Suppressor macrophage (primary cell): ENCODE measurements around the gene SV2C.
A peak's percentile ranks its signal among the peaks of the same experiment; 100 is the strongest.
"Not testable (repeated sequence)": the region's sequence is repeated elsewhere in the genome, so short reads cannot be mapped to it uniquely, and the experiment has no call there.

Source experiments
- DNase-seq, 4 experiments: peaks; one replicate each; pipeline ENCODE4 v3.0.0-alpha.2; 2020 to 2022

Gene SV2C

GRCh38 chr5:76305269-76305668, 222.1 kb downstream of the SV2C start:
- DNase-seq = peak; percentile 40 to 87 (median 66)

GRCh38 chr5:76305775-76306174, 222.6 kb downstream of the SV2C start:
- peak in 1 of 4 experiments; percentile 12 for DNase-seq

DNA sequence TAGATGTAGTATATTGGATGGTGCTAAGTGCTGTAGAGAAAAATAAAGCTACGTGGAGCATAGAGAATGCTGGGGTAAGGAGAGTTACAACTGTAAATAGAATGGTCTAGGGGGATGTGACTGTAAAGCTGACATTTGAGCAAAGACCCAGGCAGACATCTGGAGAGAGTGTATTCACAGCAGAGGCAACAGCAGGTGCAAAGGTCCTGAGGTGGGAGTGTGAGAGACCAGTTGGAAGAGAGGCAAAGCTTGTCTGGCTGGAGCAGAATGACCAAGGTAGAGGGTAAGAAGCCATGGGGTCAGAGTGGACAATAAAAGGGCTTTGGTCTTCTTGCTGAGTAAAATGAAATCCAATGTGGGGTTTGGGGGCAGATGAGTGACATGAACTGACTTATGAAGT, 227.0 kb downstream of the SV2C start:
- DNase-seq = no peak

DNA sequence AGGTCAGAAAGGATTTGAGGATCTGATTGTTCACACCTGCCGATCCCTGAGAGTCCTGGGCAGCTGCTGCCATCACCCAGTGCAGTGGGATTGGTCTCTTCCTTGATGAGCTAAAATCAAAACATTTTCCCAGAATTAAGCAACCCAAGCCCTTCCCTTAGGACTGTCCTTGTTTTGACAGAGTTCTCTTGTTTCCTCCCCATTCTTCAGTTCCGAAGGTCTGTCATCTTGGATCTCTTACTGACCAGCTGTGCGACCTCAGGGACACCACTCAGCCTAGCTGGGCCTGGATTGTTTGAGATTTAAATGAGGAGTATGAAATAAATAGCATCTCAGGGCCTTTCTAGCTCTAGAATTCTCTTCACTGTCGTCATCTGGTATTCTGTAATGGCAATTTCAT, 229.6 kb downstream of the SV2C start:
- DNase-seq = no peak

- DNase-seq = no peak
Observed at GRCh38 chr5:76314643-76315042, 231.5 kb downstream of the SV2C start.

- no peak for DNase-seq
Observed at GRCh38 chr5:76319673-76320072, 236.5 kb downstream of the SV2C start.

DNA sequence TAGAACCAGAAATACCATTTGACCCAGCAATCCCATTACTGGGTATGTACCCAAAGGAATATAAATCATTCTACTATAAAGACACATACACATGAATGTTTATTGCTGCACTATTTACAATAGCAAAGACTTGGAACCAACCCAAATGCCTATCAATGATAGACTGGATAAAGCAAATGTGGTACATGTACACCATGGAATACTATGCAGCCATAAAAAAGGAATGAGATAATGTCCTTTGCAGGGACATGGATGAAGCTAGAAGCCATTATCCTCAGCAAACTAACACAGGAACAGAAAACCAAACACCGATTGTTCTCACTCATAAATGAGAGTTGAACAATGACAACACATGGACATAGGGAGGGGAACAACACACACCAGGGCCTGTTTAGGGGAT, 240.3 kb downstream of the SV2C start:
- not testable (repeated sequence) for DNase-seq

DNA sequence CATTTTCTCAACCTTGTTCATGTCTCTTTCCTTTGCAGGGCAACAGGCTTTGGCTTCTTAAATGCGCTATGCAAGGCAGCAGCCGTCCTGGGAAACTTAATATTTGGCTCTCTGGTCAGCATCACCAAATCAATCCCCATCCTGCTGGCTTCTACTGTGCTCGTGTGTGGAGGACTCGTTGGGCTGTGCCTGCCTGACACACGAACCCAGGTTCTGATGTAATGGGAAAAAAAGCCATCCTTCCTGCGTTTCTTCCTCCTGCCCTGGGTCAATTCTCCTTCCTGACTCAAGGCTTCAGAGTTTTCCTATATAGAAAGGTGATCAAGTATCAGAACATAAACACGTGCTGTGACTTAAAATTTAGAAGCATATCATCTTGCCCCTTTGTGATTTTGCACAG, 242.1 kb downstream of the SV2C start:
- DNase-seq = no peak

GRCh38 chr5:76325876-76326491, 242.8 kb downstream of the SV2C start:
- peak in 2 of 4 experiments; percentile 23 to 49 for DNase-seq

DNA sequence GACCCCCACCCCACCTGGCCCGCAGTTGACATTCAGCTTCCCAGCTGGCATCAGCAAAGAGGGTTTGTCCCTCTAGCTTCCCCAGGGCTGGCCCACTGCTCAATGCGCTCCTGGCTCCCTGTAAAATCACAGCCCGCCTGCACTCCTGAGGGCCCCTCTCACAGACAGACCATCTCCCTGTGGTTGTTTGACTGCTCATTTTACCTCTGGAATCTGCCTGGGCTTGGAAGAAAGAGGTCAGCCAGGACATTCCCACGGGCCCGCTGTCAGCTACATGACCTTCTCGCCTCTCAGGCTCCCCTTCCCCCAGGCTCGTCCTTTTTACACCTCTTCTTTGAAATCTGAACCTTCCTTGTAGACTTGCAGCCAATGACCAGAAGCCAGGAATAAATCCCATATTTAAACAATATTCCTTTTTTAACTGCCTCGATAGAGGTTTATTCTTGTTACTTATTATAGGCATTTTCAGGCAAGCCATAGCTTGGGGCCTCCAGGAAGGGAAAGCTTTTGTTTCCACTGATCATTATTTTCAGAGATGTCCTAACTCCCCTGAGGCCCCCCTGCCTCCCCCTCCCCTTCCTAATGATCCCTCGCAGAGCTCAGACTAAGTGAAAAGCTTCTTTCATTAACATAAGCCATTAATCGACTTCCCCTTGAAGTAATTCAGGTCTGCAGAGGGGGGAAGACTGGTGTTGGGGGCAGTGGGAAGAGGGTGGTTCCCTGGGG, 243.6 kb downstream of the SV2C start:
- no peak for DNase-seq

- DNase-seq = no peak
Observed at GRCh38 chr5:76329346-76329745, 246.2 kb downstream of the SV2C start.

- no peak for DNase-seq
Observed at GRCh38 chr5:76331126-76331525, 247.9 kb downstream of the SV2C start.

- DNase-seq = no peak
Observed at GRCh38 chr5:76332102-76332501, 248.9 kb downstream of the SV2C start.

DNA sequence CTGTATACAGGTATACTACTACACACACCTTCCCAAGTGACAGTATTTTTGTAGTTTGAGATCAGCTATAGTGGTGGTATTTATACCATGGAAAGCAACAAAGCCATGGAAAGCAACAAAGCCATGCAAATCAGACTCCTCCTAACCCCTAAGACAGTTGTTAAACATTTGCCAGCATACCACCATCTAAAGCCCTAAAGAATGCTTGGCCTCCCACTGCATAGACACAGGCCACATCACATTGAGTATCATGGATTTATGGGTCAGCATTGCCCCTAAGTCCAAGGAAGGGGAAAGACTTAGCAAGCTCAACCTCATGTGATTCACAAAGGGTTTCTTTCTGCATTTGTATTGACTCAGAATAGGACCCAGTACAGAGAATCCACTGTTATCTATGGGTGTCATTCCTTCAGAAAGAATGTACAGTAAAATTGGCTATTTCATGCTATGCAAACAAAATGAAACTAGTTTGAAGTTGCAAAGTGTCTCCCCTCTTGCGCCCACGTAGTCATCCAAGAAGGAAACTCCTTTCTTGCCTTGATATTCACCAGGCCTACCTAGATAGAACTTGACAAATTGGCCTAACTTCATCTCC, 249.5 kb downstream of the SV2C start:
- no peak for DNase-seq

GRCh38 chr5:76333571-76333970, 250.4 kb downstream of the SV2C start:
- DNase-seq = no peak

- DNase-seq = no peak
Observed at GRCh38 chr5:76334574-76334973, 251.4 kb downstream of the SV2C start.

GRCh38 chr5:76335451-76335850, 252.3 kb downstream of the SV2C start:
- DNase-seq = not testable (repeated sequence)

GRCh38 chr5:76336253-76336809, 253.1 kb downstream of the SV2C start:
- DNase-seq = not testable (repeated sequence)

GRCh38 chr5:76337953-76338451, 254.8 kb downstream of the SV2C start:
- peak; percentile 44 to 69 (median 56) for DNase-seq

DNA sequence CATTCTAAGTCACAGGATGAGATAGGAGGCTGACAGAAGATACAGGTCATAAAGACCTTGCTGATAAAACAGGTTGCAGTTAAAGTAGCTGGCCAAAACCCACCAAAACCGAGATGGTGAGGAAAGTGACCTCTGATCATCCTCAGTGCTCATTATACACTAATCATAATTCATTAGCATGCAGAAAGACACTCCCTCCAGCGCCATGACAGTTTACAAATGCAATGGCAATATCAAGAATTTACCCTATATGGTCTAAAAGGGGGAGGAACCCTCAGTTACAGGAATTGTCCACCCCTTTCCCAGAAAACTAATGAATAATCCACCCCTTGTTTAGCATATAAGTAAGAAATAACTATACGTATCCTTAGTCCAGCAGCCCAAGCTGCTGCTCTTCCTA, 256.7 kb downstream of the SV2C start:
- DNase-seq = no peak

- DNase-seq = peak; percentile 51 to 76 (median 72)
Observed at GRCh38 chr5:76341651-76342334, 258.6 kb downstream of the SV2C start.

GRCh38 chr5:76342474-76342873, 259.3 kb downstream of the SV2C start:
- no peak for DNase-seq

GRCh38 chr5:76345582-76345981, 262.4 kb downstream of the SV2C start:
- no peak for DNase-seq
